Measurements from ENCODE around the gene ELF5.

The ELF5 gene

DNA sequence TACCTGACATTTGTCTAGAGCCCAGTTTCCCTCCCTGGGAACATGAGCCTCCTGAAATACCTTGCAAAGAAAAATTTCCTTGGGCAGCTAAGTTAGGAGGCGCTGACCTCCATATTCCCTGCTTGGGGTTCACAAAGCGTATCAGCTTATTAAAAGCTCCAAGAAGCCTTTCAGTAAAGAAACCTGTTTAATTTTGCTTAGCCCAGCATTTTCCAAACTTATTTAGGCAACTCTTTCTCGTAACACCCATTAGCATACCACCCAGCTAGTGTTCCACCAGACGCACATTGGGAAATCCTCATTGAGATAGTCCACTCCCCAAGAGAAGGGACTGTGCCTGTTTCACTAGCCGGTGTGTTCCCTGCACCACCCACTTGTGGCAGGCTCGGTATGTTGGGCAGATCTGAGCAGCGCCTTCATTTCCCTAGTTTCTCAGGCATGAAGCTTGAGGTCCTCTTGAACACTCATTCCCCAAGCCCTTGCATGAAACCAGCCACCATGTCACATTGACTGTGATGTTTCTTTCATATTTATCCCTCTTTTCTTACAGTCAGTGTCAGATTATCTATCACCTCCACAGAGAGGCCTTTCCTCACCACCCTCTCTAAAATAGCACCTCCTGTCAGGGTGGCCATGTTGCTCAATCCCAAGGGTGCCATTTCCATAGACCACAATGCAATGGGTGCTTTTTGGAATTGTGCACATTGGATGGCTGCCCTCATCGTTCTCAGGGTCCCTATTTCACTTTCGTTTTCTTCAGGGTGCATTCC is 12.5 kb upstream of the ELF5 start:
- no peak for DNase-seq (ENCODE audit: low read depth, low spot score)
- H3K4me3 ChIP-seq (ENCODE audit: low read depth, low read length): no peak overlapping the region
- in situ Hi-C loops (cut with HindIII; ENCODE audit: low sequenced_read_pairs): no loop called here

DNA sequence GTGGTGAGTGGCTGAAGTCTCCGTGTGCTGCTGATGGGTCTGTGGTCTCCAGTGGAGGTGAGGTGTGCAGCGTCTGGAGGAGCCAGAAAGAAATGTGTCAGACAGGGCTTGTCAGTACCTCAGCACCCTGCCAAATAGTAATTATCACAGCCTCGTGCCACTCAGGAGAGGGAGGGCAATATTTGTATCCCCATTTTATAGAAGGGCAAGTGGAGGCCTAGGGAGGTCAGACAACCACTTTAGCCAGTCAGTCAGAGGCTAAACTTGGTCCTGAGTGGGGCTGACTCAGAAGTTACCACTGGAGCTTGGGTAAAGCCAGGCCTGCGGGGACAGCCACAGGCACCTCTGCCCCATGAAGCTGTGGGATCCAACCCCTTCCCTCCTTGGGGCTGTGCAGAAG is 11.5 kb upstream of the ELF5 start:
- no peak for DNase-seq (ENCODE audit: low read depth, low spot score)
- in situ Hi-C loops (cut with HindIII; ENCODE audit: low sequenced_read_pairs): no loop called here
- no peak for TF ChIP-seq CTCF (IDR thresholded peaks at IDR 0.05; ENCODE audit: low read depth, low read length)
- H3K4me3 ChIP-seq (ENCODE audit: low read depth, low read length): no peak overlapping the region

More for the DNA sequence above, 12.5 kb upstream of the ELF5 start:
- no peak for TF ChIP-seq CTCF (IDR thresholded peaks at IDR 0.05; ENCODE audit: low read depth, low read length)

- DNase-seq (ENCODE audit: low read depth, low spot score): no peak
- in situ Hi-C loops (cut with HindIII; ENCODE audit: low sequenced_read_pairs): no loop called here
- no peak for TF ChIP-seq CTCF (IDR thresholded peaks at IDR 0.05; ENCODE audit: low read depth, low read length)
- no peak overlapping the region for H3K4me3 ChIP-seq (ENCODE audit: low read depth, low read length)
Measured at GRCh38 chr11:34524696-34525095, 11.1 kb upstream of the ELF5 start.

DNA sequence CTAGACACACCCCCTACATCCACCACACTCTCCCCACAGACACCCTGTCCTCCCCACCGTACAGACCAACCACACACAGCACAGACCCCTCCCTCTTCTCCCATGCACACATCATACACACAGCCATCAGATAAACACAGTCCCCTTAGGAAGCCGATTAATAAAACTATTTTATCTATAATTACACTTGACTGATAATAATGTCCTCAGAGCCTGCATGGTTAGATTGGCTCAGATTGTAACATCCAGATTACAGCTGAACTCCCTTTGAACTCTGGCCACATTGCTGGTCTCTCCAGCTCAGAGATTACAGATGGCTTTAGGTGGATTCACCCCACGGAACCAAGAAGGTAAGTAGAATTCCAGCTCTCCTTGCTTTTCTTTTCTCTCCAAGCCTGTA is 9.5 kb upstream of the ELF5 start:
- DNase-seq (ENCODE audit: low read depth, low spot score): no peak
- no peak for TF ChIP-seq CTCF (IDR thresholded peaks at IDR 0.05; ENCODE audit: low read depth, low read length)
- in situ Hi-C loops (cut with HindIII; ENCODE audit: low sequenced_read_pairs): no loop called here
- no peak overlapping the region for H3K4me3 ChIP-seq (ENCODE audit: low read depth, low read length)

DNA sequence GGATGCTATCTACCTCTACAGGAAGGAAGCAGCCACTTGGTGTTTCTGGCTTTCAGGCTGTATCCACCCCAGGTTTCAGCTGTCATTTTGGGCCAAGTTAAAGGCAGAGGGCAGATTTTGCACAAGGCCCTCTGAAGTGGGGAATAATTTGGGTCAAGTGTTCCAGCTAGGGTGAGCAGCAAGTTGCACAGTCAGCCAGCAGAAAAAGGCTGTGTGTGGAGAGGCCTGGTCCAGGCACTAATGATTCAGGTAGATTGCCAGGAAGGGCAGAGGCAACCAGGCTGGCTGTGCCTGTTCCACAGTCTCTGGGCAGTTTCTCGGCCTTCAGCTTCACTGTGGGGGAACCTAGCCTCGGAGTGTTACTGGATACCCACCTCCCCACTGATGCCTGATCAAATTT is 8.6 kb upstream of the ELF5 start:
- H3K4me3 ChIP-seq (ENCODE audit: low read depth, low read length): no peak overlapping the region
- in situ Hi-C loops (cut with HindIII; ENCODE audit: low sequenced_read_pairs): no loop called here
- DNase-seq (ENCODE audit: low read depth, low spot score): no peak
- TF ChIP-seq CTCF (IDR thresholded peaks at IDR 0.05; ENCODE audit: low read depth, low read length): no peak

GRCh38 chr11:34521265-34521664 is 7.7 kb upstream of the ELF5 start:
- H3K4me3 ChIP-seq (ENCODE audit: low read depth, low read length): no peak overlapping the region
- DNase-seq (ENCODE audit: low read depth, low spot score): no peak
- in situ Hi-C loops (cut with HindIII; ENCODE audit: low sequenced_read_pairs): no loop called here
- no peak for TF ChIP-seq CTCF (IDR thresholded peaks at IDR 0.05; ENCODE audit: low read depth, low read length)
